Stimulated activated CD8-positive, alpha-beta memory T cell treated with anti-CD3 and anti-CD28 coated beads, Interleukin-15, amount 100 ng/mL, for 48 hours (primary cell): ENCODE measurements around the gene FAM219B.
"Not testable (repeated sequence)": the region's sequence is repeated elsewhere in the genome, so short reads cannot be mapped to it uniquely, and the experiment has no call there.

Source experiments
- DNase-seq, 2 donors: peaks; one replicate each; pipeline ENCODE4 v3.0.0-alpha.2; 2020; ENCODE audit warnings: low read depth in 2 of 2

FAM219B gene

DNA sequence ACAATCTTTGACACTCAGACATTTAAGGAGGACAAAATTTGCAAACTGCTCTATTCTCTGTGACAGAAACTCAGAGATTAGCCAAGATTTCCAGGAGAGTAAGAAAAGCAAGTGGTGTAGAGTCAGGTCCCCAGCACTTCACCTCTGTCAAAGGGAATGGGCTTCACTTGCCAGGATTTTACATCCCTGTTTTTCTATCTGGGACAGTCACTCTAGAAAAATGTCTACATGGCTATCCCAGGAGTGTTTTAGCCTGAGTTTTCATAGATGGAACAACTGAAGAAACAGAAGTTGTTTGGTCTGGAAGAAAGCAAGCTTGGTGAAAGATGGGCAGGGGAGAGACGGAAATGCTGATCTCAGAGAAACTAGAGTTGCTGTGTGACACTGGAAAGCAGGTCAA lies 3.0 kb downstream of the FAM219B start:
- DNase-seq, result no peak

DNA sequence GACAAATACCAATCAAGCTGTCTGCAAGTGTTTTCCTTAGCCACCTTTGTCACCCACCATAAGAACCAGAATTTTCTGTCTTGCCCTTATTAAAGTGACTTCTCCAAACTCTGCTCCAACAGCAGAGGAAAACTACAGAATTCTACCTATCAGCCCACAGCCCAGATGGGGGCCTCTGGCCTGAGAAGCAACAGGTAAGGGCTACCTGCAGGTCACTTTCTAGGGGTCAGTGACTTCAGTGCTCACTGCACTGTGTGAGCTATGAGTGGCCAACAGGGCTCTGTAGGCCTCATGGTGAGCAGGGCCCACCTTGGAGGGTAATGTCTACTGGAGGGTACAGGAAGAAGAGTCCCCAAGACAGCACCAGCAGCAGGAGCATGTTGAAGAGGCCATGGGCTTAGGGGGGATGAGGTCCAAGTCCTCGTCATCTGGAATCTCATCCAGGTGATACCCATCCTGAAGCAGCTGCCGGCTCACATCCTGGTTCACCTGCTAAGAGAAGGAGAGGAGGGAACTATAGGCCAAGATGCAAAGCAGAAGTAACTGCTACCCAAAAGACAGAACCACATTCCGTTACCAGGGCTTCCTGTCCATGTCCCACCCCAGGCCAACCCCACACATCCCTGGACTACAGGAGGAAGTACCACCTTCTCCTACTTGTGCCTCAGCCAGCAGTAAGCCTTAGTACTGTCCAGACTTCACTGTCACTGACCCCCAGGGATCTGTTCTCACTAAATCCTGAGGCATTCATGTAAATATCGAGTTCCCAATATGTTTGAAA lies 4.2 kb downstream of the FAM219B start:
- no peak for DNase-seq

DNA sequence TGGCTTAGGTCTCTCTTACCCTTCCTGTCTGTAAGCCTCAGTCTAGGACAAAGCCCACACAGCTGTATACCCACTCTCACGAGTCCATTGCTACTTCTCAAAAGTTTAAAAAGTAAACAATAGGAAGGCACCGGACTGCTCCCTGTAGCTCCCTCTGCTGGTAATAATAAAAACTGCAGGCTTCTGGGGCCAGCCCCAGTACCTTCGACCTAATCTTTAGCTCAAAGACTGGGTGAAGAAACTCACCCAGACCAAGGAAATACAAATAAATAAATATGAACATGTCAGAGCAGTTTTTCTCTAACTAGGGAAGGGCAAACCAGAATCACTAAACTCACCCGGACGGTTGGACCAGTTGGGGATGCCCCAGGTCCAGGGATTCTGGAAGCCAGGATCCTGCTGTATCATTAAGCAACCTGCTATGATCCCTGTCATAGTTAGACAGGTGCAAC lies 5.0 kb downstream of the FAM219B start:
- DNase-seq, result no peak

DNA sequence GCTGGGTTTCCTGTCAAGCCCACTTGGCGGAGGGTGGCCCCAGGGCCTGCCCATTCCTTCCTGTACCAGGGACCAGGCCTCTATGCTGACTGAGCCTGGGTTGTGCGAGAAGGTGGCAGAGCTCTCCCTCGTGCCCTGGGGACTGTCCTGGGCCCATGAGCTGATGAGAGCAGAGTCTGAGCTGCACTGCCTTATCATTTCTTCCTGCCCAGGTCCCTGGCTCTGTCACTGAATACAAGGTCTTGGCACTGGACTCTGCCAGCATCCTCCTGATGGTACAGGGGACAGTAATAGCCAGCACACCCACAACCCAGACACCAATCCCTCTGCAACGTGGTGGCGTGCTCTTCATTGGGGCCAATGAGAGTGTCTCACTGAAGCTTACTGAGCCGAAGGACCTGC lies 9.3 kb downstream of the FAM219B start:
- no peak for DNase-seq

DNA sequence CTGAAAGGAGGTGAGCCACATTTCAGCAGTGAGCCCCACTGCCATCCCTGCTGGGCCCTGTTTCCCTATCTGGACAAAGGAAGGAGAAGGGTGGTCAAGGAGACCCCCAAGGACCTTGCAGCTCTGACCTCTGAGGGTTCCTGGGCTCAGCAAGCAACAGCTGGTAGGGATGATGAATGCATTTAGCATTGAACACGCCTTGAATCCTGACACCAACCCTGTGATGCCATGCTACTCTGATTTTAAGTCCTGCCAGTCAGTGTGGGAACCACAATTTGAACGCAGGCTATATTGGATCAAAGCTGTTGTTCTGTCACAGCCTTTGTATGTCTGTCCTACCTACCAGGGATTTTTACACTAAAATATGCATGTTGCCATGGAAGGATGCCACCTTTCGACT lies 10.3 kb downstream of the FAM219B start:
- no peak for DNase-seq

DNA sequence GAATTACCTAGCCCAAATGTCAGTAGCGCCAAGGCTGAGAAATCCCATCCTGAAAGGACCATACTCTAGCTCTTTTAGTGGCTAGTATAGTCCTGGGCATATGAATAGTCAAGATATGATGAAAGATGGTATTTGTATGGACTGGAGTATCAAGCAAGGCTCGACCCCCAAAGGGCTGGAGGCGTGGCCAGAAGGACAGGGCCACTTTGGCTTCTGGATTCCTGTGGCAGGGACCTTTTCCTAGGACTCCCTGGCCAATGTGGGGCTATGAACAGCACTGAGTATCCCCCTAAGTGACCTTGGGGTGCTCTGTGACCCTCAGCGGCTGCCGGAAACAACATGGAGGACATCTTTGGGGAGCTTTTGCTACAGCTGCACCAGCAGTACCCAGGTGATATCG lies 10.8 kb downstream of the FAM219B start:
- DNase-seq, result no peak

DNA sequence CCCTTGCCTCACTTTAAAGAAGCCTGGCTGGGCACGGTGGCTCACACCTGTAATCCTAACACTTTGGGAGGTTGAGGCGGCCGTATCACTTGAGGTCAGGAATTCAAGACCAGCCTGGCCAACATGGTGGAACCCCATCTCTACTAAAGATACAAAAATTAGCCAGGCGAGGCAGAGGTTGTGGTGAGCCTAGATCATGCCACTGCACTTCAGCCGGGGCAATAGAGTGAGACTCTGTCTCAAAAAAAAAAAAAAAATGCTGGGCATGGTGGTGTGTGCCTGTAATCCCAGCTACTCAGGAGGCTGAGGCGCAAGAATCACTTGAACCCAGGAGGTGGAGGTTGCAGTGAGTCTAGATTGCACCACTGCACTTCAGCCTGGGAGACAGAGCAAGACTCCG lies 12.3 kb downstream of the FAM219B start:
- not testable (repeated sequence) for DNase-seq

DNA sequence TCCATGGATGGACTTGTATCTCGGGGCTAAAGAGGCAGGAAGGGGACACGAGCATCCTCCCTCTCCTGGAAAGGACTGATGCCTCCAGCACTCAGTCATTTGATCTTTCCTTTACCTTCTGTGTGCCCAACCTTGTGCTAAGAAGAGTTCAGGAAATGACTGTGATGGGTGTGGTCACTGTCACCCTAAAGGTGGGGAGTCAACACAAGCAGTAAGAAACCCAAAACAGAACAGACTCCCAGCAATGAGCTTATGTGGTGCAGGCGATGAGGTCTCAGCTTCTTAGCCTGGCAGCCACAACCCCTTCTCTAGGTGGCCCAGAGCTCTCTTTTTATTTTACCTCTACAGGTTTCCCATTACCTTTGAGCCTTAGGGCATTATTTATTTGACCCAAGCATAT lies 13.0 kb downstream of the FAM219B start:
- no peak for DNase-seq

DNA sequence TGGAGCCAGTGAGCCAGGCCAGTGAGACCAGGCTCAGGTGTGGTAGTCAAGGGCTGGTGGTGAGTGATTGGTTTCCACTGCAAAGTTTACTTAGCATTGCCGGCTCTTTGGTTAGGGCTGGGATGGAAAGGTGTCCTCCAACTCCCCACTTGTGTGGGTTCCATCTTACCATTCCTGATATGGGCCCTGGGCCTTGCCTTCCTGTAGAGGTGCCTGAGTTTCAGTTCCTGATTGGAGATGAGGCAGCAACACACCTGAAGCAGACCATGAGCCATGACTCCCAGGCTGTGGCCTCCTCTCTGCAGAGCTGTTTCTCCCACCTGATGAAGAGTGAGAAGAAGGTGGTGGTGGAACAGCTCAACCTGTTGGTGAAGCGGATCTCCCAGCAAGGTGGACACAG lies 13.7 kb downstream of the FAM219B start:
- DNase-seq, result no peak

DNA sequence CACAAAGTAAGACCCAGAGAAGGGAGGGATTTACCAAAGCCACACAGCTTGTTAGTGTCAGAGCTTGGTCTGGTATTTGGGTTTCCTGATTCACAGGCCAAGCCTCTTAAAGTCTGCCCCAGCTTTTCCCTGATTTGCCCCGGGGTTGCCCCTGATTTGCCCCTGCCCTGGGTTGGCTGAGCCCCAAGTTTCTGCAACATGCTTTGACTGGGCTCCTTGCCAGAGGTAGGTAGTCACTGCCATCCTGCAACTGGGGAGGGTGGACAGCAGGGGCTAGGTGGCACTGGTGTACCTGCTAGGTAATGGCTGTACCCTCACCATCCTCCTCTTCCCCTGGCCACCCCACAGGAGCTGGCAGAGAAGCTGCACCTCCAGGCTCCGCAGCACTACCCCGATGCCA lies 14.3 kb downstream of the FAM219B start:
- DNase-seq, result no peak

DNA sequence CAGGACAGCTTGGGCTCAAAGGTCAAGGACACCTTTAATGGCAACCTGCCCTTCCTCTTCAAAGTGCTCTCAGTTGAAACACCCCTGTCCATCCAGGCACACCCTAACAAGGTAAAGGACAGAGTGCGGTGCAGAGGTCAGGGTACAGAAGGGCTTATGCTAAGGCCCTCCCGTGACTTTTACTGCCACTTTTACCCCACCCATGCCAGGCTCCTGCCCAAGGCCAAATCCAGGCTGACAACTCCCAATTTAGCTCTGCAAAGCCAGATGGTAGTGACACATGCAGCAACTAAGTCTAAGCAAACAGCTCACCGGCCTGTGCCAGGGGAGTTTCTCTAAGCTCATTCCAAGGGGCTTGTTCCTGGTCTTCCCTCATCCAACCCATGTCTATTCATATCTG lies 15.2 kb downstream of the FAM219B start:
- DNase-seq, result no peak

DNA sequence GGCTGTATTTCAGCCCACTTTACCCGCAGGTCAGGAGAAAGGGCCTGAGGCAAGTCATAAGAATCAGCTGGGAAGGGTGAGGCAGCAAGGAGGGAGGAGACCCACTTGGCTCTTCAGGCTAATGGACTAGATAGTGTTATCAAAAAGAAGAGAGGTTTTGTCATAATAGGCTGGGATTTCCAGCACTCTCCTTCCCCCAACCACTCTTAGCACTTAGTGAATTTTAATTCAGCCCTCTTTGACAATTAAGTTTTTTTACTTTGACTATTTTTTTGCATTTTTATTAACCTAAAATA lies 16.0 kb downstream of the FAM219B start:
- no peak for DNase-seq

DNA sequence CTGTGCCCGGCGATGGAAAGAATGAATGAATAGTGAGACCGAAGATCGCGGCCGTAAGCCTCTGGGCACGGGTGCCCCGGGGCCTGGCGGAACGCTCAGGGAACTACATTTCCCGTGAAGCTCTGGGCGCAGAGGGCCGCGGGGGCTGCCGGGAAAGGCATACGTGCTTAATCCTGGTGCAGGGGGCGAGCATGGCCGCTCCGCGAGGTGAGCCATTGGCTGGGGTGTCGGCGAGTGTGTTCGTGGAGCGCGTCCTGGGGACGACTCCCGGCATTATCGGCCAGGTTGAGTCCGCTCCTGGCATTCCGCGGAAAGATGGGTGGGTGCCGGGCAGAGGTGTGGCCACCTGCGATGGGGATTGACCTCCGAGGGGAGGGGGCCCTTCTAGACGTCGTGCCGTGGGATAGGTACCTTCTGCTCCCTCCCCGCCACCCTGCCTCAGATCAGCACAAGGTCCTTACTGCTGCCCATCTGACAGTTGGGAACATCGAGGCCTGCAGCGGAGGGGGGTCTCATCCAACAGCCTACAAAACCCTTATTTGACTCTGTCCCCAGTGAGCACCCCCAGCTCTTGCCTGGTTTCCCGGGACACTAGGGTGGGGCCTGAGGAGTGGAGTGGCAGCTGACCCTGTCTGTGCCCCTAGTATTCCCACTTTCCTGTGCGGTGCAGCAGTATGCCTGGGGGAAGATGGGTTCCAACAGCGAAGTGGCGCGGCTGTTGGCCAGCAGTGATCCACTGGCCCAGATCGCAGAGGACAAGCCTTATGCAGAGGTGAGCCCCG lies 16.6 kb downstream of the FAM219B start, which contains the start of gene MPI:
TSS of gene MPI (plus strand) at position 160 of the 782 bp plus-strand sequence. CDS start at position 192, 32 bp downstream.
- peak; percentile 85 for DNase-seq

DNA sequence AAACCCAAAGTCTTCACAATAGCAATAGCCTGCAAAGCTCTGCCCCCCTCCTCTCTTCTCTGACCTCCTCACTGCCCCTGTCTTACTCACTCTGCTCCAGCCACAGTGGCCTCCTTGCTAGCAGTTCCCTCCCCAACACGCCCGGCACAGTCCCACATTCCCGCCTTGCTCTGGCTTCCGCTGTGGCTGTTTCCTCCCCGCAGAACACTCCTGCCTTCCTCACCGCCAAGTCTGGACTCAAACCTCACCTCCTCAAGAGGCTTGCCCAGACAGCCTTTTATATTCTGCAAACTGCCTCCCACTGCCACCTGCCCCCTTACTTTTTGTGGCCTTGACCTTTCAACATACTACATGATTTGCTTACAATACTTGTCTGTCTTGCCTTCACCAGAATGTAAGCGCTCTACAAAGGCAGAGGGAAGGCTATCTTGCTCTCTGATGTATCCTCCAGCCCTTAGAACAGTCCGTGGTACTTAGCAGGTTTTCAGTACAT lies 17.2 kb downstream of the FAM219B start:
- DNase-seq, result no peak

DNA sequence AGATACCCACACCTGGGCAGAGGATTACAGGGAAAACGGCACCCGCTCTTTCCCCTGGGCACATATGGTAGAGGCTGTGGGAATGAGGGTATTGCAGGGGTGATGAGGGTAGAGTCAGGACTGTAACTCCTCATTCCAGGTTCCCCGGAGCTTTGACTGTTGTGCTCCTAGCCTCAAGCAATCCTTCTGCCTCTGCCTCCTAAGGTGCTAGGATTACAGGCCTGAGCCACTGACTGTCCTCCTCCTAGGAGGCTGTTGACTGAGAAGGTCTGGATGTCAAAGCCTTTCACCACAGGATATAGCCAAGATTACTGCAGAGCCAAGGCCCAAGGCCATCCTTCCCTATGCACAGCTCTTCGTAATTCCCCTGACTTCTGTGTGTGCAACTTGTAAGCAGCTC lies 17.9 kb downstream of the FAM219B start:
- DNase-seq, result no peak

DNA sequence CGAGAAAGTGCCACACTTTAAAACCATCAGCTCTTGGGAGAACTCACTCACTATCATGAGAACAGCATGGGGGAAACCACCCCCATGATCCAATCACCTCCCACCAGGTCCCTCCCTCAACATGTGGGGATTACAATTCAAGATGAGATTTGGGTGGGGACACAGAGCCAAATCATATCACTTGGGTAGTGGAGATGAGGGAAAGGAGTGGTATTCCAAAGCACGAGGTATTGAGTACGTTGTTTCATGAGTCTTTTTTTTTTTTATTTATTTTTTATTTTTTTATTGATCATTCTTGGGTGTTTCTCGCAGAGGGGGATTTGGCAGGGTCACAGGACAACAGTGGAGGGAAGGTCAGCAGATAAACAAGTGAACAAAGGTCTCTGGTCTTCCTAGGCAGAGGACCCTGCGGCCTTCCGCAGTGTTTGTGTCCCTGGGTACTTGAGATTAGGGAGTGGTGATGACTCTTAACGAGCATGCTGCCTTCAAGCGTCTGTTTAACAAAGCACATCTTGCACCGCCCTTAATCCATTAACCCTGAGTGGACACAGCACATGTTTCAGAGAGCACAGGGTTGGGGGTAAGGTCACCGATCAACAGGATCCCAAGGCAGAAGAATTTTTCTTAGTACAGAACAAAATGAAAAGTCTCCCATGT lies 19.0 kb downstream of the FAM219B start:
- not testable (repeated sequence) for DNase-seq

DNA sequence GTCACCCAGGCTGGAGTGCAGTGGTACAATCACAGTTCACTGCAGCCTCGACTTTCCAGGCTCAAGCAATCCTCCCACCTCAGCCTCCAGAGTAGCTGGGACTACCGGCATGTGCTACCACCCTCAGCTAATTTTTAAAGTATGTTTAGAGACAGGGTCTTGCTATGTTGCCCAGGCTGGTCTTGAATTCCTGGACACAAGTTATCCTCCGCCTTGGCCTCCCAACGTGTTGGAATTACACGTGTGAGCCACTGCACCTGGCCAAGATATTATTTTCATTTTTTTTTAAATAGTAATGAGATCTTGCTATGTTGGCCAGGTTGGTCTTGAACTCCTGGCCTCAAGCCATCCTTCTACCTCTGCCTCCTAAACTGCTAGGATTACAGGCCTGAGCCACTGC lies 21.2 kb downstream of the FAM219B start:
- DNase-seq, result no peak

DNA sequence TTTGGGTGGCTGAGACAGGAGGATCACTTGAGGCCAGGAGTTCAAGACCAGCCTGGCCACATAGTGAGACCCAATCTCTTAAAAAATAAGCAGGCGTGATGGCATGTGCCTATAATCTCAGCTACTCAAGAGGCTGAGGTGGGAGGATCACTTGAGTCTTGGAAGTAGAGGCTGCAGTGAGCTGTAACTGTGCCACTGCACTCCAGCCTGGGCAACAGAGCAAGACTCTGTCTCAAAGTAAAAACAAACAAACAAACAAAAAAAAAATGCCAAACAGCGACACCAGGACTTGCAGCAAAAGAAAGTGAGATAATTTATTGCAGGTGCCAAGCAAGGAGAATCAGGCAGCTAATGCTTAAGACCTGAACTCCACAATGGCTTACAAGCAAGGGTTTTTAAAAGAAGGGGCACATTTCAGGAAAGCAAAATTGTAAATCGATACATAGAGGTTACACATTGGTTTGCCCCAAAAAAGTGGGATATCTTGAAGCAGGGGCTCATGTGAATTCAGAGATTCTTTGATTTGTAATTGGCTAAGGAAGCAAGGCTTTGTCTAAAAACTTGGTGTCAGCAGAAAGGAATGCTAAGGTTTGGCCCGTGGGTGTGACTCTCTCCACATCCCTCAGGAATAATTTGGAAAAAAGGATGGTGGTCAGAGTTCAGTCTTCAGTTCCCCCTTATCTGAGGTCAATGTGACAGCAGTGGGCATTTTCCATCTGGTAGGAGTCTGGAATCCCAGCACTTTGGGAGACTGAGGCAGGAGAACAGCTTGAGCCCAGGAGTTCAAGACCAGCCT lies 22.0 kb downstream of the FAM219B start:
- no peak for DNase-seq

DNA sequence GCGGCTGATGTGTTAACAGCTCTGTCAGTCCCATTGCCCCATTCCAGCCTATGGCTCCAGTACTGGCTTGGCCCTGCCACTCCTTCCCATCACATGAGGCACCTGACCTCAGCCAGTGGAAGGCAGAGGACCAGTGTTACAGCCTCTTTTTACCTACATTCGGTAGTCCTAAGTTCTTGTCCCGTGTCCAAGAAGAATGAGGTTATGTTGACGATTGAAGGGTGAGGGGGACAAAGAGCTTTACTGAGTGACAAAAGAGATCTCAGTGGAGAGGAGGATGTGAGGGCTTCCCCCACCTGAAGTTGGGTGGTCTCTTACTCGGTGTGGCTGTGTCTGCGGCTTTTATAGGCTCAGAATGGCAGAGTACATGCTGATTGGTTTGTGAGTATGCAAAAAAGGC lies 24.1 kb downstream of the FAM219B start:
- no peak for DNase-seq

DNA sequence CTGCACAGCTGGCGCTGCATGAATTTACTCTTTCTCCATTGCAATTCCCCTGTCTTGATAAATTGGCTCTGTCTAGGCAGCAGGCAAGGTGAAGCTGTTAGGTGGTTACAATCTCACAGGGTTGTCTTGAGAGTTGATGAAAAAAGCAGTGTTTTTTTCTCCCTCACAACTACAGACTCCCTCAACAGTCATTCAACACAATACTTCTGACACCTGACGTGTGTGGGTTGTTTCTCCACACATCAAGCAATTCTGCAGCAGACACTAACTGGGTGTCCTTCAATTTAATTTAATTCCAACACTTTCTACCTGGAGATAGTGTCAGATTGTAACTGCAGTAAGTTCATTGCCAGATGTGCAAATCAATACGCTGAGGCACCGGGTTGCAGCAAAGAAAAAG lies 28.4 kb downstream of the FAM219B start:
- DNase-seq, result no peak

DNA sequence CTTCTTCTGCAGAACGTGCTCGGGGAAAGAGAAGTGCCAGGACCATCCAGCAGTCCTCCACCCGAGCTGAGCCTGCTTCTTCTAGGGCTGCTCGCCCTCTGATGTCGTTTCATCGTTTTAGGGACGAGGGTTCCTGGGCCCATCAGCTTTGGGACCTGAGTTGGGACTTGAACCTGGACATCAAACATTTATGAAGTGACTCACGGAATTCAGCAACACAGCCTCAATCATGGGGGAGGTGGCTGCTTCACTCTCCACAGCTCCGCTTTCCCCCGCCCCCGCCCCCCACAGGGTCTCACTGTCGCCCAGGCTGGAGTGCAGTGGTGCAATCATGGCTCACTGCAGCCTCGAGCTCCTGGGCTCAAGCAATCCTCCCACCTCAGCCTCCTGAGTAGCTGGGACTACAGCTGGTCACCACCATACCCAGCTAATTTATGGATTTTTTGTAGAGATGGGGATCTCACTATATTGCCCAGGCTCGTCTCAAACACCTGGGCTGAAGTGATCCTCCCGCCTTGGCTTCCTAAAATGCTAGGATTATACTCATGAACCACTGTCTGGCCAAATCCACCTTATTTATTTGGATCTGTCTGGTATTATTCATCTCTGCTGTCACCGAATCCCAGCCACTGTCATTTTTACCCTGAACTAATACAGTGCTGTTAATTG lies 32.8 kb downstream of the FAM219B start:
- no peak for DNase-seq
